ENCODE results near the gene HPSE2. TPM values are rescaled to one million over a fixed set of nuclear protein-coding genes. Genes with fewer than 3 reads are reported as not detected.

HPSE2 gene
- total and polyA plus RNA-seq, 2 experiments from 2014 or later: not detected

DNA sequence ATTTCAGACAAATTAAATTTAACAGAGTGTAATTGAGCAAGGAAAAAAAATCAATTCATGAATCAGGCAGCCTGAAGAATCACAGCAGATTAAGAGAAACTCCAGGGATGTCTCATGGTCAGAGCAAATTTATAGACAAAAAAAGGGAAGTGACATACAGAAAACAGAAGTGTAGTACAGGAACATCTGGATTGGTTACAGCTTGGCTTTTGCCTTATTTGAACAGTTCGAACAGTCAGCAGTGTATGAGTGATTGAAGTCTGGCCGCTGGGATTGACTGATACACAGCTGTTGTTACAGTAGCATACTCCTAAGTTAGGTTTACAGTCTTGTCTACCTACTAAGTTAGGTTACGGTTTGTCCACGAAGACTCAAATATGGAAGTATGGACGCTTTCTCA lies 255.3 kb downstream of the HPSE2 start:
- TF ChIP-seq EZH2phosphoT487 (IDR thresholded peaks at IDR 0.05; ENCODE audit: insufficient read depth, low read depth): no peak
- TF ChIP-seq EZH2 (IDR thresholded peaks at IDR 0.05; ENCODE audit: insufficient read depth, poor library complexity, severe bottlenecking): no peak
- no peak overlapping the region for H3K4me3 ChIP-seq
- no peaks in the 10 kb centered on the region for H3F3A ChIP-seq (ENCODE audit: insufficient read depth)
- DNase-seq: no peak
- no peak overlapping the region for H3K4me2 ChIP-seq (ENCODE audit: unreplicated experiment)
- H3K9ac ChIP-seq: no peak overlapping the region
- in situ Hi-C loops (cut with MboI): no loop called here
- H2AFZ ChIP-seq: no peak overlapping the region
- H3K27ac ChIP-seq: no peak overlapping the region
- H3K4me1 ChIP-seq (ENCODE audit: insufficient read depth): no peaks in the 10 kb centered on the region
- H3K36me3 ChIP-seq (ENCODE audit: low read depth): no peaks in the 10 kb centered on the region
- no peaks in the 10 kb centered on the region for H3K79me2 ChIP-seq (ENCODE audit: insufficient read depth)
- no peaks in the 10 kb centered on the region for H3K27me3 ChIP-seq (replicated peaks; ENCODE audit: insufficient read depth)
- no peaks in the 10 kb centered on the region for H3K9me2 ChIP-seq (ENCODE audit: insufficient read depth)
- WGBS, 2 experiments (ENCODE audit: low coverage in 1 of 2, low lambda C conversion rate in 2 of 2, missing lambda C conversion rate in 2 of 2): 28 to 34% methylated on average over 5 of the region's 5 CpGs
- no peaks in the 10 kb centered on the region for H3K9me3 ChIP-seq (ENCODE audit: low read depth)
- no peaks in the 10 kb centered on the region for H4K20me1 ChIP-seq (ENCODE audit: insufficient read depth)

DNA sequence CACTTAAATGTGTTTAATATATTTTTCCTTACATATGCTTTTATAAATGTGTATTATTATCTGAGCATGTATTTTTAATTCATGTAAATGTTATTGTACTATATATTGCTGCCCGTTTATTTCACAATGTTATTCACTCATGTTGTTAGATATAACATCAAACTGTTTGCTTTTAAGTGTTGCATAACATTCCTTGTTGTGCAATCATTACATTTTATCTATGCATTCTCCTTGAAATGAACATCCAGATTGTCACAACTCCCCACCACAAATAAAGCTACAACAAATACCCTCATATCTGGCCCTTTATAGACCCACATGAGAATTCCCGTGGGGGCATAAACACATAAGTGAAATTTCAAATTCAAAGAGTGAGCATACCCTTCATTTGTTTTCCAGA lies 264.2 kb downstream of the HPSE2 start:
- TF ChIP-seq EZH2phosphoT487 (IDR thresholded peaks at IDR 0.05; ENCODE audit: insufficient read depth, low read depth) (no peak), EZH2 (IDR thresholded peaks at IDR 0.05; ENCODE audit: insufficient read depth, poor library complexity, severe bottlenecking) (no peak)
- Histone ChIP-seq H3K9me2 (ENCODE audit: insufficient read depth) (no peaks in the 10 kb centered on the region), H3K27ac (no peak overlapping the region), H3K4me1 (ENCODE audit: insufficient read depth) (no peaks in the 10 kb centered on the region; the same call in 1 of the 2 replicates), H3K4me2 (ENCODE audit: unreplicated experiment) (no peak overlapping the region), H3K9ac (no peak overlapping the region), H3K36me3 (ENCODE audit: low read depth) (no peaks in the 10 kb centered on the region), H3K4me3 (no peak overlapping the region), H2AFZ (no peak overlapping the region), H3F3A (ENCODE audit: insufficient read depth) (no peaks in the 10 kb centered on the region), H3K9me3 (ENCODE audit: low read depth) (no peaks in the 10 kb centered on the region), H3K79me2 (ENCODE audit: insufficient read depth) (no peaks in the 10 kb centered on the region), H3K27me3 (replicated peaks; ENCODE audit: insufficient read depth) (no peaks in the 10 kb centered on the region), H4K20me1 (ENCODE audit: insufficient read depth) (no peaks in the 10 kb centered on the region)
- 32% methylated on average over 2 of the region's 2 CpGs for WGBS, 2 experiments (ENCODE audit: low coverage in 1 of 2, low lambda C conversion rate in 2 of 2, missing lambda C conversion rate in 2 of 2)
- DNase-seq: no peak
- in situ Hi-C loops (cut with MboI): no loop called here

DNA sequence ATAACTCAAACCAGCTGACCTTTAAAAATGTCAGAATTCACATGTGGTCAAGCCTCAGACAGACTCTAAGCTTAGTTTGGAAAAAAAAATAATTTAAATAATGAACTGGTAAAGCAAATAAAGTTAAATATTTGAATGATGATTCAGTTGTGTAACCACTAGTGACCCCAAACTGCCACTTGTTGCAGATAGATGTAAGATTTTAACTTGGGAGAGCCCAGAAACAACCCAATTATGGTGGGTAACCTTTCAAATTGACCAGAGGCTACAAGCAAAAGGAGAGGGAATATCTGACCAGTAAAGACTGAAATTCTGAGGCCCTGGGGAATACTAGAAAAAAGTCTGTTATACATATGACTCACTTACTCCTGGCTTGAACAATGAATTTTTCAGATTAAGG lies 268.1 kb downstream of the HPSE2 start:
- Histone ChIP-seq H3K27ac (no peak overlapping the region), H3K4me2 (ENCODE audit: unreplicated experiment) (no peak overlapping the region), H3K9me3 (ENCODE audit: low read depth) (peaks cover 4% of the 10 kb centered on the region), H3K79me2 (ENCODE audit: insufficient read depth) (no peaks in the 10 kb centered on the region), H3K36me3 (ENCODE audit: low read depth) (no peaks in the 10 kb centered on the region), H3K4me1 (ENCODE audit: insufficient read depth) (no peaks in the 10 kb centered on the region; the same call in 1 of the 2 replicates), H3F3A (ENCODE audit: insufficient read depth) (no peaks in the 10 kb centered on the region), H2AFZ (no peak overlapping the region), H3K27me3 (replicated peaks; ENCODE audit: insufficient read depth) (no peaks in the 10 kb centered on the region), H4K20me1 (ENCODE audit: insufficient read depth) (no peaks in the 10 kb centered on the region), H3K9me2 (ENCODE audit: insufficient read depth) (no peaks in the 10 kb centered on the region), H3K4me3 (no peak overlapping the region), H3K9ac (no peak overlapping the region)
- TF ChIP-seq EZH2 (IDR thresholded peaks at IDR 0.05; ENCODE audit: insufficient read depth, poor library complexity, severe bottlenecking): no peak
- TF ChIP-seq EZH2phosphoT487 (IDR thresholded peaks at IDR 0.05; ENCODE audit: insufficient read depth, low read depth): no peak
- in situ Hi-C loops (cut with MboI): no loop called here
- DNase-seq: peak; percentile 17

DNA sequence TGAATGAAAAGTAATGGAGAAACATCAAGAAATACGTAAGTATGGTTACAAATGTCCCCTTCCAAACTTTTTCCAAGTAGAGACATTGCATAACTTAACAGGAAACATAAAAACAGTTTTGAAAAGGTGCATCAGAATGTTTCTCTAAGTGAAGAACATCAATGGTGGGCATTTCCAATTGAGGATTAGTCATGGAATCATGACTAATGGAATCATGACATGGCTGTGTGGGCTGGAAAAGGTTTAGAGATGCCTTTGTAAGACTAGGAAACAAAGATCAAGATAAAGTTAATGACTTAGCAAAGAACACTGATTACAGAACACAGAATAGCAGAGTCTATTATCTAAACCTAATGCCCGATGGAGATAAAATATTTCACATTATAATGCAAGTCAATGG lies 272.0 kb downstream of the HPSE2 start:
- Histone ChIP-seq H3K27me3 (replicated peaks; ENCODE audit: insufficient read depth) (no peaks in the 10 kb centered on the region), H2AFZ (no peak overlapping the region), H3K27ac (no peak overlapping the region), H3K9me3 (ENCODE audit: low read depth) (peaks cover 4% of the 10 kb centered on the region), H3K9me2 (ENCODE audit: insufficient read depth) (no peaks in the 10 kb centered on the region), H3K4me3 (no peak overlapping the region), H4K20me1 (ENCODE audit: insufficient read depth) (no peaks in the 10 kb centered on the region), H3K4me1 (ENCODE audit: insufficient read depth) (no peaks in the 10 kb centered on the region; the same call in 1 of the 2 replicates), H3K79me2 (ENCODE audit: insufficient read depth) (no peaks in the 10 kb centered on the region), H3K36me3 (ENCODE audit: low read depth) (no peaks in the 10 kb centered on the region), H3K4me2 (ENCODE audit: unreplicated experiment) (no peak overlapping the region), H3F3A (ENCODE audit: insufficient read depth) (no peaks in the 10 kb centered on the region), H3K9ac (no peak overlapping the region)
- TF ChIP-seq EZH2 (IDR thresholded peaks at IDR 0.05; ENCODE audit: insufficient read depth, poor library complexity, severe bottlenecking): no peak
- TF ChIP-seq EZH2phosphoT487 (IDR thresholded peaks at IDR 0.05; ENCODE audit: insufficient read depth, low read depth): no peak
- in situ Hi-C loops (cut with MboI): no loop called here
- DNase-seq: no peak
- WGBS, 2 experiments (ENCODE audit: low coverage in 1 of 2, low lambda C conversion rate in 2 of 2, missing lambda C conversion rate in 2 of 2): 56 to 58% methylated on average over 2 of the region's 2 CpGs

DNA sequence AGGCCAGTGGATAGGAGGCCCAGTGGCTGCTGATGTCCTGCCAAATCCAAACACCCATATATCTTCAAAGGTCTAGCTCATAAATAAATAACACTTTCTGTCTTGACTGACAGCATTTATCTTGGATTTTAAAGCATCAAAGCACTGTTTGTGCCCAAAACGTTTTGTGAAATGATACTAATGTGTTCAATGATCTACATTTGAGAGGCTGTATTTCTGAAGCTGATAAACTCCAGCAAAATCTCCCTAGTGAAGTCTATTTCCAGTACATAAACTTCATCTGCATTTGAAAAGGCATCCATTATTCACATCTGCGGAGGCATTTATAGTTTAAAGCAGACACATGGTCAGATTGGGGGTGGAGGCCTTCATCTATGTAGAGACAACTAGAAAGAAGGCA lies 276.3 kb downstream of the HPSE2 start:
- H3K79me2 ChIP-seq (ENCODE audit: insufficient read depth): no peaks in the 10 kb centered on the region
- in situ Hi-C loops (cut with MboI): no loop called here
- no peak overlapping the region for H3K27ac ChIP-seq
- no peaks in the 10 kb centered on the region for H3K36me3 ChIP-seq (ENCODE audit: low read depth)
- H3K9me2 ChIP-seq (ENCODE audit: insufficient read depth): no peaks in the 10 kb centered on the region
- DNase-seq: no peak
- H3K9ac ChIP-seq: no peak overlapping the region
- WGBS, 2 experiments (ENCODE audit: low coverage in 1 of 2, low lambda C conversion rate in 2 of 2, missing lambda C conversion rate in 2 of 2): 30 to 31% methylated on average over 2 of the region's 2 CpGs
- H3K4me3 ChIP-seq: no peak overlapping the region
- no peaks in the 10 kb centered on the region for H3F3A ChIP-seq (ENCODE audit: insufficient read depth)
- no peaks in the 10 kb centered on the region for H3K27me3 ChIP-seq (replicated peaks; ENCODE audit: insufficient read depth)
- H3K4me1 ChIP-seq (ENCODE audit: insufficient read depth): no peaks in the 10 kb centered on the region
- no peak overlapping the region for H3K4me2 ChIP-seq (ENCODE audit: unreplicated experiment)
- H3K9me3 ChIP-seq (ENCODE audit: low read depth): no peaks in the 10 kb centered on the region
- H2AFZ ChIP-seq: no peak overlapping the region
- no peaks in the 10 kb centered on the region for H4K20me1 ChIP-seq (ENCODE audit: insufficient read depth)
- no peak for TF ChIP-seq EZH2phosphoT487 (IDR thresholded peaks at IDR 0.05; ENCODE audit: insufficient read depth, low read depth)
- TF ChIP-seq EZH2 (IDR thresholded peaks at IDR 0.05; ENCODE audit: insufficient read depth, poor library complexity, severe bottlenecking): no peak

Data from GM23248 (cell line).